ENCODE measurements around the gene AQP6. TPM values are rescaled to one million over a fixed set of nuclear protein-coding genes. Genes with fewer than 3 reads are reported as not detected.

AQP6 gene
- total RNA-seq, 2 donors from 2014 or later, result not detected

DNA sequence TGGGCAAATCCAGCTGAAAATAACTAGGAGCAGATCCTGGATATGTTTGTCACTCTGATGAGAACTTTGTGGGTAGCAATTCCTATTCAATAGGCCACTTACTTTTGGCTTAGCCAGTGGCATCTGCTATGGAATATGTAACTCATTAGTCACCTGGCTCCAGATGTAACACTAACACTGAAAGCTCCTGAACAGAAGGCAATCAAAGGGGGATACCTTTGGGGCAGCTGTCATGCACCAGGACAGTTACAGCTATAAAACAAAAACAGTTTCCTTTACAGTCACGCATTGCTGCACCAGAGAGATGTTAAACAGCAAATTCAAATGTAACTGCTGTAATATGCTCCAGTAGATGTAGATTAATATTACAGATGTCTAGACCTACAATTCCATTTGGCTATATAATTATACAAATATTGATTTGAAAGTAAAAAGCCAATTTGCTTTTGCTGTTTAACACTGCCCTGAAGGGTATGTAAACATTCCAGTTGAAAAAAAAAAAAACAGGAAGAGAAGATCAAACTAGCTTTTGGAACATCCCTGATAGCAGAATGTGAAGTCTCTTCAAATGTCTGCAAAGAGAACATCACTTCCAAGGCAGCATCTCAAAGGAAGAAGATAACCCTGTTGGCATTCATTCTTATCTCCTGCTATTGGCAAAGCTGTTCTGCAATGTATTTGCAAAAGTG, 34.2 kb downstream of the AQP6 start:
- Mint-ChIP-seq H3K36me3 (ENCODE audit: low read depth) (peaks cover 64% of the 10 kb centered on the region), H3K27me3 (no peaks in the 10 kb centered on the region), H3K27ac (no peak overlapping the region), H3K4me1 (peaks cover 8% of the 10 kb centered on the region), H3K4me3 (no peak overlapping the region), H3K9me3 (no peaks in the 10 kb centered on the region)
- ATAC-seq (replicated peaks), result no peak

DNA sequence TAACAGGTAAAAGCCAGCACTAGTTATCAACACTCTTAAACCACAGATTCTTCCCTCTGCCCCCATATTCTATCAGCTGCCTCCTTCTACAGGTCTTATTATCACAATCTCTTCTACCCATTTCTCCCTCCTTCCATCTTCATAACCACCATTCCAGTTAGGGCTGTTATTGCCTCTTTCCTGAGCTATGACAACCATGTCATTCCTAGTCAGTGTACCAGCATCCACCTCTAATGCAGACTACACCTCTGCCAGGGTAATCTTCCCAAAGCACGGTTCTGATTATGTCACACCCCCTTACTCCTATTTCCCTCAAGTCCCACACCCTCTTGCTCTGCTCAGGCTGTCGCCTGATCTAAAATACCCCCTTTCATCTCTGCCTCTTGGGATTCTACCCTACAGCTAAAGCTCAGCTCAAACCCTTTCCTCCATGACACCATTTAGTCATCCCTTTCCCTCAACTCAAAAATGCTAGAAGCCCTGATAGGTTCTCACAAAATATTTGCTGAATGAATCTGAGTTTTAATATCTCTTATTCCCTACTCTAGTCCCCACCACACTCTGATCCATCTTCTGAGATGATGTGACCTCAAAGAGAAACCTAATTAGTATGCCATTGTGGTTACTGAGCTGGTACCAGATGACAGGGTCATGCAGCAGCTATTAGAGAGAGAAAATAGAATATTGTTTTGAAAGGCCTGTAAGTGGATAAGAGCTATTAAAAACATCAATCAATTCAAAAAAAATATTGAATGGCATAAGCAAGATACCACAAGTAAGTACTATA, 40.8 kb downstream of the AQP6 start:
- no peak overlapping the region for H3K27ac Mint-ChIP-seq
- H3K4me3 Mint-ChIP-seq, result no peak overlapping the region
- ATAC-seq (replicated peaks), result peak; percentile 77
- peaks cover 19% of the 10 kb centered on the region for H3K4me1 Mint-ChIP-seq
- H3K27me3 Mint-ChIP-seq, result no peaks in the 10 kb centered on the region
- peaks cover 61% of the 10 kb centered on the region for H3K36me3 Mint-ChIP-seq (ENCODE audit: low read depth)
- H3K9me3 Mint-ChIP-seq, result no peaks in the 10 kb centered on the region

DNA sequence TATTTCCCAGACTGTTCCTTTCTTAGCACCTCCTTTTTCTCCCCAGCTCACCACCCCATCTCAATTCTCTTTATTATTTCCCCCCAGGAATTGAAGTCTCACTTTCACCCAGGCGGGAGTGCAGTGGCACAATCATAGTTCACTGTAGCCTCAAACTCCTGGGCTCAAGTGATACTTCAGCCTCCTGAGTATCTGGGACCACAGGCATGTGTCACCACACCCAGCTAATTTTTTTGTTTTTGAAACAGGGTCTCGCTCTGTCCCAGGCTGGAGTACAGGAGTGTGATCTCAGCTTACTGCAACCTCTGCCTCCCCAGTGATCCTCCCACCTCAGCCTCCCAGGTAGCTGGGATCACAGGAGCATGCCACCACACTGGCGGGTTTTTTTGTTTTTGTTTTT, 41.6 kb downstream of the AQP6 start:
- peaks cover 23% of the 10 kb centered on the region for H3K4me1 Mint-ChIP-seq
- no peak overlapping the region for H3K27ac Mint-ChIP-seq
- ATAC-seq (replicated peaks), result no peak
- H3K9me3 Mint-ChIP-seq, result no peaks in the 10 kb centered on the region
- peaks cover 59% of the 10 kb centered on the region for H3K36me3 Mint-ChIP-seq (ENCODE audit: low read depth)
- no peaks in the 10 kb centered on the region for H3K27me3 Mint-ChIP-seq
- H3K4me3 Mint-ChIP-seq, result no peak overlapping the region

DNA sequence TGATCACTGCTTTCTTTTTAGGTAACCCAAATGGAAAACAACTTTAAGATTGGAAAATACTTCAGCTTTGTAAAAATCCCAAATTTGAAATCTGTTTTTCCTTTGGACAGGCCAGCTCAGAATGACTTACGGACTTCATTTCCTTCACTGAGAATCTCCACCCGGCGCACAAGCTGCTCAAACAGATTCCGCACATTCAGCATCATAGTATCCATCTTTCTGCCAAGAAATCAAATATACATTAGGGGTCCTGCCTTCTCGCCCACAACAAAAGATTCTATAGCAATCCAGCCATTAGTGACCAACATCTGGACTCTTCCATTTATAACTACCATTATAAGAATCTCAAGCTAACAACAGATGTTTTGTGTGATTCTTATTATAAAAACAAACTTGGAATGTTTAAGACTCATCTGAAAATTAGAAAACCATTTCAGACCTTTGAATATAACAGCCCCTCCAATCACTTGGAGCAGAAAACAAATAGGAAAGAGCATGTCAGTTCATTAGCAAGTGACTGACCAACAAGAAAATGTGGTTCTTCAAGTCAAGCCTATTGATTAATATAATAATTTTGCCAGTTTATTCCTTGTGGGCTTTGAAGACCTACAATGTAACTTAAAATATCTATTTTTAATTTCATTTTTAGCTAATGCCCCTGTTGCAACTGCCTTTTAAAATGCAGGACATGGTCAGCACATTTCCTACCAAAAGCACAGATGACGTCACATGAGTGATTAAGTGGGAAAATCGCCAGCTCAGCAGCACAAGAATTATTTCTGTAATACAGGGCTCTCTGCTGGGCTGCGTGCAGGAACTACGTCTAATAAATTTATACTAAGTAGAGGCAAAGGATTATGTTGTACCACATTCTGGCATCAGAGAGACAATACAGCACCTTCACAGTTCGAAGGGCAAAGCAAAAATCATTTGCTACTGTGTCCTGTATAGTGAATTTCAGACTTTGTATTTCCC, 44.0 kb downstream of the AQP6 start:
- no peak for ATAC-seq (replicated peaks)
- Mint-ChIP-seq H3K27me3 (no peaks in the 10 kb centered on the region), H3K27ac (no peak overlapping the region), H3K4me1 (peaks cover 18% of the 10 kb centered on the region), H3K9me3 (no peaks in the 10 kb centered on the region), H3K4me3 (no peak overlapping the region), H3K36me3 (ENCODE audit: low read depth) (peaks cover 43% of the 10 kb centered on the region)

DNA sequence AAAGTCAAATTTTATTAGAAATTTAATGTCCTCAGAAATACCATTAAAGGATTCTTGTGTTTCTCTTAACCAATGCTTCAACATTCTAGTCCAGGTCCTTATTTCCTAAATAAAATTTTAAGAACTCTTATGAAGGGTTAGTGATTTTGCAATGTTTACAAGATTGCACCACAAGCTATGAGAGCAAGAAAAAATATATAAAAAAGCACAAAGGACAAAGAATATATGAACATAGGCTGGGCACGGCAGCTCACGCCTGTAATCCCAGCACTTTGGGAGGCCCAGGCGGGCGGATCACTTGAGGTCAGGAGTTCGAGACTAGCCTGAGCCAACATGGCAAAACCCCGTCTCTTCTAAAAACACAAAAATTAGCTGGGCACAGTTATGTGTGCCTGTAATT, 44.9 kb downstream of the AQP6 start:
- Mint-ChIP-seq H3K4me1 (peaks cover 20% of the 10 kb centered on the region), H3K36me3 (ENCODE audit: low read depth) (peaks cover 45% of the 10 kb centered on the region)

DNA sequence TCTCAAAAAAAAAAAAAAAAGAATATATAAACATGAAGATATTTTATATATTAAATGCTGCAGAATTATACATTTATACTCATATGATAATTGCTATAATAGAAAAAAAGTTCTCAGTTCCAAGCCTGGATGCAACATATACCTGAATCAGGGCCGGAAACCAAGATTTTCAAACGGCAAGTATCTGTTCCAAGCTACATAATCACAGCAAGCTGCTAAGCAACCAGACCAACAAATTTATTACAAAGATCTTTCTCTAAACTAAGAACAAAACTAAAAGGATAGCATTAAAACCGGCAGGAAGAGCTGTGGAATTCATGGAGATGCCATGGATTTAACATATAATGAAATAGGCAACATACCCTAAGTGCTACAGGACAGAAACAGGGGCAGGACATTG, 45.4 kb downstream of the AQP6 start:
- H3K36me3 Mint-ChIP-seq (ENCODE audit: low read depth), result peaks cover 49% of the 10 kb centered on the region
- H3K4me1 Mint-ChIP-seq, result peaks cover 24% of the 10 kb centered on the region
- no peak overlapping the region for H3K4me3 Mint-ChIP-seq
- H3K27me3 Mint-ChIP-seq, result no peaks in the 10 kb centered on the region
- H3K9me3 Mint-ChIP-seq, result no peaks in the 10 kb centered on the region
- ATAC-seq (replicated peaks), result no peak
- no peak overlapping the region for H3K27ac Mint-ChIP-seq

More for the DNA sequence above, 44.9 kb downstream of the AQP6 start:
- no peak for ATAC-seq (replicated peaks)
- Mint-ChIP-seq H3K27me3 (no peaks in the 10 kb centered on the region), H3K27ac (no peak overlapping the region), H3K4me3 (no peak overlapping the region), H3K9me3 (no peaks in the 10 kb centered on the region)

DNA sequence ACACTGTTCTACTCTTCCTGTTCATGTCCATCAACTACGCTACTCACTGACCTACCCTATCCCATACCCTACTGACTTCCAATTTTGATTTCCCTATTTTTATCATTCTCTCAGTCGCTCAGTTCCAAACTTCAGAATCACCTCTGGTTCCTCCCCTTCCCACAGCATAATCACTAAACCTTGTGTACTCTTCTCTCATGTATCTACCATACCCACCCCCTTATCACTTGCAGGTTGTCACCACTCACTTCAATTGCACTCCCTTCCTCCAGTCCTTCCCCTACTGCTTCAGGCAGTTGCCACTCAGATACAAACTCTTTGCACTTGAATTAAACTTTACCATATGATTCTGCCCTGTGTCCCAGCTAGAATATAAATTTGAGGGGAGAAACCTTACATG, 46.2 kb downstream of the AQP6 start:
- Mint-ChIP-seq H3K27ac (no peak overlapping the region), H3K27me3 (no peaks in the 10 kb centered on the region), H3K9me3 (no peaks in the 10 kb centered on the region), H3K4me3 (no peak overlapping the region), H3K4me1 (peaks cover 16% of the 10 kb centered on the region), H3K36me3 (ENCODE audit: low read depth) (peaks cover 47% of the 10 kb centered on the region)
- ATAC-seq (replicated peaks), result no peak

DNA sequence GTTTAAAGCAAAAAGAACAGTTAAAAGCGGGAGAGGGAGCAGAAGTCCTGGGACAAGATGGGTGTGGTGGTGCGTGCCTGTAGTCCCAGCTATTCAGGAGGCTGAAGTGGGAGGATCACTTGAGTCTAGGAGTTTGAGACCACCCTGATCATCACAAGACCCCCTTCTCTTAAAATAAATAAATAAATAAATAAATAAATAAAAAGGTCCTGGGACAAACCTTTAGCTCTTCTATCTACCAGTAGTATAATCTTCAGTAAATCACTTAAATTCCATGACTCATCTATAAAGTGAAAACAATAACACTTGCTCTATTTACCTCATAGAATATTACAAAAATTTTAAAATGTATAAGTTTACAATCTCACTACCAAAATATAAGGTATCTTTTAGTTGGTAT, 46.8 kb downstream of the AQP6 start:
- no peak overlapping the region for H3K4me3 Mint-ChIP-seq
- ATAC-seq (replicated peaks), result no peak

DNA sequence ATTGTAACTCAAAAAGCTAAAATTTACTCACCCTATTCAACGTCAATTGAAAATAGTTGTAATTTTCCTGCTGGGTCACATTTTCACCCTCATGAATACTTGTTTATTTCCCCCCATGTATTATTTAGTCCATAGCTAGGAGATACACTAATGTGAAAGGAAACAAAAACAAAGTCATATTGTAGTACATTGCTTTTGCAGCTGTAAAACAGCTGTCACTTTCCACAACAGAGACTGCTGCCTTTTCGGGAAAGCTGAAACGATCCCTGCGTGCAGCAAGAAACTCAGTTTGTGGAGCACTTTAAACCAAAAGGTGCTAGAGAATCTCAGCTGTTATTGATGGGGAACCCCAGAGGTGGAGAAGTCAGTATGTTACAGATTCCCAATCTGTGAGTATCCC, 48.3 kb downstream of the AQP6 start:
- Mint-ChIP-seq H3K9me3 (peaks cover 3% of the 10 kb centered on the region), H3K4me1 (peaks cover 16% of the 10 kb centered on the region), H3K4me3 (no peak overlapping the region), H3K27me3 (no peaks in the 10 kb centered on the region), H3K36me3 (ENCODE audit: low read depth) (peaks cover 41% of the 10 kb centered on the region), H3K27ac (no peak overlapping the region)
- ATAC-seq (replicated peaks), result no peak

More for the DNA sequence above, 46.8 kb downstream of the AQP6 start:
- Mint-ChIP-seq H3K4me1 (peaks cover 11% of the 10 kb centered on the region), H3K27ac (no peak overlapping the region), H3K27me3 (no peaks in the 10 kb centered on the region), H3K36me3 (ENCODE audit: low read depth) (peaks cover 47% of the 10 kb centered on the region), H3K9me3 (no peaks in the 10 kb centered on the region)

DNA sequence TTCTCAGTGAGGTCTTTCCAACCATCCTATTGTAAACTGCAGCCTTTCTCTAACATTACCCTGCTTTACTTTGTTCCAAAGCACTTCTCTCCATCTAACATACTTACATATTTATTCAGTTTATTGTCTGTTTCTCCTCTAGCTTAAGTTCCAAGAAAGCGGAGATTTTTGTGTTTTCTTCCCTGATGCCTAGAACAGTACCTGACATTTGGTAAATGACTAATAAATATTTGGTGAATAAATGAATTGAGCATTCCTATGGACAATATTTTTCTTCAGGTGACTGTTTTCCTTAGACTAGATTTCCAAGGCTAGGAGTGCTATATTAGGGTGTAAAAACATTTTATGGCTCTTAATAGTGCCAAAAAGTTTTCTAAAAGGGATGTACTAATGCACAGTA, 50.2 kb downstream of the AQP6 start:
- no peak for ATAC-seq (replicated peaks)
- Mint-ChIP-seq H3K36me3 (ENCODE audit: low read depth) (peaks cover 28% of the 10 kb centered on the region), H3K4me3 (peak overlapping the region; percentile 85), H3K27me3 (no peaks in the 10 kb centered on the region), H3K27ac (no peak overlapping the region), H3K9me3 (peaks cover 3% of the 10 kb centered on the region), H3K4me1 (peaks cover 16% of the 10 kb centered on the region)

DNA sequence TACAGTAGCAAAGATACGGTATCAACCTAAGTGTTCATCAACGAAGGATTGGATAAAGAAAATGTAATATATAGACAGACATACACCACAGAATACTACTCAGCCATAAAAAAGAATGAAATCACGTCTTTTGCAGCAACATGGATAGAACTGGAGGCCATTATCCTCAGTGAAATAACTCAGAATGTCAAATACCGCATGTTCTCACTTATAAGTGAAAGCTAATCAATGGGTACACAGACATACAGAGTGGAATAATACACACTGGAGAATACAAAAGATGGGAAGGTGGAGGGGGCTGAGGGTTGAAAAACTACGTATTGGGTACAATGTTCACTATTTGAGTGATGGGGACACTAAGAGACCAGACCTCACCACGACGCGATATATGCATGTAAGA, 51.5 kb downstream of the AQP6 start:
- Mint-ChIP-seq H3K4me3 (peak overlapping the region; percentile 85), H3K9me3 (peaks cover 3% of the 10 kb centered on the region), H3K4me1 (peaks cover 11% of the 10 kb centered on the region), H3K27me3 (no peaks in the 10 kb centered on the region), H3K36me3 (ENCODE audit: low read depth) (peaks cover 28% of the 10 kb centered on the region), H3K27ac (peak overlapping the region; percentile 86)
- ATAC-seq (replicated peaks), result no peak

DNA sequence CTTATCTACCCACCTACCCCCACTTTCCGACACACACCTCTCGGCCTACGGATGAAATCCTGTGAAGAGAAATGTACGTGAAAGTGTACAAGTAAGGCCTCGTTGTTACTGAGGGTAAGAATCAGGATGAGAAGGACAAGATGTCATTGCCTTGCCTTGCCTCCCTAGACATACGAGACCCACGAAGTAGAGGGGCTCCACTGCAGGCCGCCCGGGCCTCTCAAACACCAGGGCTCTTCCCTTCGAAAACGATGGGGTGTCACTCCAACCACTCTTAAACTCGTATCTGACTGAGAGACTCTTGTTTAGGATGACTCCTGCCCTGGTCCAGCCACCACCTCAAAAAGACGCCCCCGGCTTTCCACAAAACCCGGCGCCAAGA, 52.0 kb downstream of the AQP6 start:
- peak overlapping the region; percentile 85 for H3K4me3 Mint-ChIP-seq
- H3K27me3 Mint-ChIP-seq, result no peaks in the 10 kb centered on the region
- peaks cover 3% of the 10 kb centered on the region for H3K9me3 Mint-ChIP-seq
- peaks cover 28% of the 10 kb centered on the region for H3K36me3 Mint-ChIP-seq (ENCODE audit: low read depth)
- H3K27ac Mint-ChIP-seq, result peak overlapping the region; percentile 86
- peaks cover 11% of the 10 kb centered on the region for H3K4me1 Mint-ChIP-seq
- peak; percentile 50 for ATAC-seq (replicated peaks)

DNA sequence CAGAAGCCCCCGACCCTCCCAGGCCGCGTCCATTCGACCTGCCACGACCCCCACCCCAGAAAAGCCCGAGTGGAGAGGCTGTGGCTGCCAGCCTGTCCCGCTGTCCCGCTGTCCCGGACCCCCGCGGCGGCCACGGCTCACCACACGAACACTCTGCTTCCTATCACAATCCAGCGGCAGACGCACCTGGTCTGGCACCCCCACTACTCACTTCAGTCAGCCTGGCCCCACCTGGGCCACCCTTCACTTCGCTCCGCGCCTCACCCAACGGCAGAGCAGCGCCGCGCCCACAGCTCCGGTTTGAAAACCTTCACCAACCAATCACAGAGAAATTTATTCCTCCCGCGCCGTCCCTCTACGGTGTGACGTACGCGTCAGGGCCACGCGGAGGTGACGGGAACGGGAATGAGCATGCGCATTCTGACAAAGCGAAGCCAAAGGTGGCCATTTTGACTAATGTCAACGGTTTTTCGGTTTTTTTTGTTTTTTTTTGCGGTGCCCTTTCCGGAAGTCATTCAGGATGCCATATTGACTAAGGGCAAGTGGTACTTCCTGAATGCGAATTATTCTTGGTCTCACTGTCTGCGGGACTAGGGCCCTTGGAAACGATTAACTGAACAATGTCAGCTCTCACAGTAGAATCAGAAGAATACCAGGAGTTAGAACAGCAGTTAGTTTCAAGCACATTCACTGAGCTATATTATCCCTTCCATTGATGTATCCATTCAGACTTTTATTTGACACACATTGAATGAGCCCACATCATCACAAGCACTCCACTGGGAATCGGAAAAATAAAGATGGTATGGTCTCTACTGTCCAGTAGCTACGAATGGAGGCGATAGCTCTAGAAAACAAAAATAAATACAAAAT, 52.7 kb downstream of the AQP6 start, which contains the start of gene RACGAP1:
Gene RACGAP1, minus strand, starts transcription at position 308 of the 873 bp plus-strand sequence. CDS start 8,779 bp downstream, outside the sequence.
- peak within 1 kb of the TSS; percentile 86 for H3K27ac Mint-ChIP-seq
- peak; percentile 99 for ATAC-seq (replicated peaks)
- peaks cover 11% of the 10 kb centered on the region for H3K4me1 Mint-ChIP-seq
- H3K9me3 Mint-ChIP-seq, result peaks cover 3% of the 10 kb centered on the region
- peak within 1 kb of the TSS; percentile 85 for H3K4me3 Mint-ChIP-seq
- H3K27me3 Mint-ChIP-seq, result no peaks in the 10 kb centered on the region
- H3K36me3 Mint-ChIP-seq (ENCODE audit: low read depth), result peaks cover 28% of the 10 kb centered on the region

Data from activated T-helper 17 cell treated with anti-CD3 and anti-CD28 coated beads, Interleukin-2, amount 50 U/mL, for 72 hours (primary cell).